Stimulated activated CD4-positive, alpha-beta T cell treated with anti-CD3 and anti-CD28 coated beads, TNF-alpha, amount 100 ng/mL, for 1 hour (primary cell): ENCODE measurements around the gene DNAAF9.

Experiments used
- DNase-seq, 3 donors: peaks; one replicate each; pipeline ENCODE4 v3.0.0-alpha.2; 2020; ENCODE audit warnings: low read depth in 3 of 3, low spot score in 1 of 3

The DNAAF9 gene

GRCh38 chr20:3412600-3413392, 5.3 kb upstream of the DNAAF9 start:
- no peak for DNase-seq

GRCh38 chr20:3410464-3410863, 3.0 kb upstream of the DNAAF9 start:
- no peak for DNase-seq

GRCh38 chr20:3409417-3409816, 1.9 kb upstream of the DNAAF9 start:
- DNase-seq: no peak

- DNase-seq: peak; percentile 2 to 53 (median 51)
These were observed 535 bp upstream of the DNAAF9 start for GRCh38 chr20:3407771-3408637.

- DNase-seq: no peak
These were observed 909 bp downstream of the DNAAF9 start for GRCh38 chr20:3406481-3407039.

GRCh38 chr20:3405696-3406358, 1.6 kb downstream of the DNAAF9 start:
- DNase-seq: no peak

GRCh38 chr20:3405139-3405538, 2.3 kb downstream of the DNAAF9 start:
- no peak for DNase-seq

- no peak for DNase-seq
These were observed 3.1 kb downstream of the DNAAF9 start for GRCh38 chr20:3404402-3404801.

- DNase-seq: no peak
These were observed 3.7 kb downstream of the DNAAF9 start for GRCh38 chr20:3403741-3404140.

GRCh38 chr20:3402453-3402852, 5.0 kb downstream of the DNAAF9 start:
- no peak for DNase-seq

- no peak for DNase-seq
These were observed 7.0 kb downstream of the DNAAF9 start for GRCh38 chr20:3400260-3401155.

- no peak for DNase-seq
These were observed 8.7 kb downstream of the DNAAF9 start for GRCh38 chr20:3398681-3399252.

GRCh38 chr20:3396492-3396891, 11.0 kb downstream of the DNAAF9 start:
- no peak for DNase-seq

- DNase-seq: no peak
These were observed 14.7 kb downstream of the DNAAF9 start for GRCh38 chr20:3392756-3393155.

- no peak for DNase-seq
These were observed 16.6 kb downstream of the DNAAF9 start for GRCh38 chr20:3390759-3391425.

GRCh38 chr20:3383878-3384495, 23.5 kb downstream of the DNAAF9 start:
- DNase-seq: no peak

GRCh38 chr20:3382836-3383235, 24.6 kb downstream of the DNAAF9 start:
- no peak for DNase-seq

GRCh38 chr20:3380228-3381070, 27.0 kb downstream of the DNAAF9 start:
- DNase-seq: no peak
